HG03439 (cell line): ENCODE measurements around the gene ZNF655.
A peak's percentile ranks its signal among the peaks of the same experiment; 100 is the strongest.

ENCODE experiments used
- ATAC-seq: cut with Tn5 transposase; IDR thresholded peaks from one replicate; pipeline ENCODE4 v1.9.1; 2021; ENCODE audit warnings: mild to moderate bottlenecking, moderate library complexity; ENCODE audit not compliant: unreplicated experiment

Gene ZNF655

DNA sequence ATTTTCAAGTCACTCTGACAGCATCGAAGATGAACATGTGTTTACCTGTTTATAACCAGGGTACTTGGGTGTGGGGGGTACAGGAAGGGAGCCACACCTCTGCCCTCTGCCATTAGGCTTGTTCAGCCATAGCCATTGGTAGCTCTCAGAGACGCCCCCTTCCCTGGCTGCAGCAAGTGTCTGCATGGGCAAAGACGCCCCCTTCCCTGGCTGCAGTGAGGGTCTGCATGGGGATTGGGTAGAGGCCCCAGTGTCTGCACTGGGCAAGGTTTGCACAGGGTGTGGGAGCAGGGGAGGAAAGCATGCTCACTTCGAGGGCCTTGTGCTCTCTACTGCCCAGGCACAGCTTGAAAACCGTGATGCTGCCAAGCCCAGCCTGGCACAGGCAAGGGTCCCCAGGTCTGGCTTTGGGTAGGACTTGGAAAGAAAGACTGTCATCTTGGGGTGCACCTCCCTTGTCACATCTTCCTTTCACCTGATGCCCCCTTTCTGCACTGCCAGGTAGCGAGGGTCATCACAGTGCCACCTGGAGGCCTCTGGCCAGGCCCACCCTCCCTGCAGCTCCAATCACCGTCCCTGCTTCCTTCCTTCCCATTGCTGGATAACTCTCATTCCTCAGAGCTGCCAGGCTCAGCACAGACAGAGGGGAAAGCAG is 43.3 kb downstream of the ZNF655 start:
- no peak for ATAC-seq

DNA sequence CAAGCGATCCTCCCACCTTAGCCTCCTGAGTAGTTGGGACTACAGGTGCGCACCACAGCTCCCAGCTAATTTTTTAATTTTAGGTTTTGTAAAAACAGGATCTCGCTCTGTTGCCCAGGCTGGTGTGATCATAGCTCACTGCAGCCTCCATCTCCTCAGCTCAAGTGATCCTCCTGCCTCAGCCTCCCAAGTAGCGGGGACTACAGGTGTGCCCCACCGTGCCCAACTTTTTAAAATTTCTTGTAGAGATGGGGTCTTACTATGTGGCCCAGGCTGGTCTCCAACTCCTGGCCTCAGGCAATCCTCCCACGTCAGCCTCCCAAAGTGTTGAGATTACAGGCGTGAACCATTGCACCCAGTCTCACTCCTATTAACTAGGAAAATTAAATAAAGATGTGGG is 47.1 kb downstream of the ZNF655 start:
- no peak for ATAC-seq

DNA sequence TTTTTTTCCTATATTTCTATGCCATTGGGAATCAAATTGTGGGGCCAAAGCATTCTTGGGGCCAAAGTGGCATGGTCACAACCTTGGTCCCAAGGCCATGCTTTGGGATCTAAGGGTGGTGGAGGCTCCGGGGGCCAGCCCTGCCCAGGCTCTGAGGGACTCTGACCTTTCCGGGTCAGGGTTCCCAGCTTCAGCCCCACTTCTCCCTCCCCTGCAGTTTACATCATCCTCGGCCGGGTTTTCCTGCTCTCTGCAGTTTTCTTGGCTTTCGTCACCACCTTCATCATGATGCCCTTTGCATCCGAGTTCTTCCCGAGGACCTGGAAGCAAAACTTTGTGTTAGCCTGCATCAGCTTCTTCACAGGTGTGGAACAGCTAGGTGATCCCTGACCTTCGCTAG is 48.1 kb downstream of the ZNF655 start:
- no peak for ATAC-seq

DNA sequence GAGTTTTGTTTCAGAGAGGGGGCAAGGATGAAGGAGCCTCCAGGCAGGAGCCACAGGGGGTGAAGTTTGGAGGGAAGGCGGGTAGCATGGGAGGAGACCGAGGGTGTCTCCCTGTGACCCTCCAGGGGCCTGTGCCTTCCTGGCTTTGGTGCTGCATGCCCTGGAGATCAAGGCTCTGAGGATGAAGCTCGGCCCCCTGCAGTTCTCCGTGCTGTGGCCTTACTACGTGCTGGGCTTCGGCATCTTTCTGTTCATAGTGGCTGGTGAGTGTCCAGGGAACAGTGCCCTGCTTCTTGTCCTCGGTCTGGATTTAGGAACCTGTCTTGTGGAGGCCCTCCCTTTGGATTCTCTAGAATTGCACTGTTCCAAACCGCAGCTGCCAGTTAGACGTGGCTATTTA is 49.1 kb downstream of the ZNF655 start:
- no peak for ATAC-seq

DNA sequence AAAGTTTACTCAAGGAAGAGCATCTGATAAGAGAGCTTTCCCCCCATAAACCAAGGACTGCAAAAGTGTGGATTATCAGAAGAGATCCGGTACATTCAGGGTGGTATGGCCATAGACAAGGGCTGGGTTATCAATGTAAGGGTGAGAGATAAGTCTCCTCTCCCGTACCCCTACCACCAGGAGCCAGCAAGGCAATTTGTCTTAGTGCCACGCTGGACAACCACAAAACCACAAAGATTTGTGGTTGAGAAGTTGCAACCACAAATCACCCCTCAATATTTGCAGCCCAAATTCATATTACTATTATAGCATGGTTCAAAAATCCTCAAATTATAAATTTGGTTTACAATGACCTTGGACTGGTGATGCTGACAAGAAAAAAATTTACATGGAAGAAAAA is 56.1 kb downstream of the ZNF655 start:
- no peak for ATAC-seq

DNA sequence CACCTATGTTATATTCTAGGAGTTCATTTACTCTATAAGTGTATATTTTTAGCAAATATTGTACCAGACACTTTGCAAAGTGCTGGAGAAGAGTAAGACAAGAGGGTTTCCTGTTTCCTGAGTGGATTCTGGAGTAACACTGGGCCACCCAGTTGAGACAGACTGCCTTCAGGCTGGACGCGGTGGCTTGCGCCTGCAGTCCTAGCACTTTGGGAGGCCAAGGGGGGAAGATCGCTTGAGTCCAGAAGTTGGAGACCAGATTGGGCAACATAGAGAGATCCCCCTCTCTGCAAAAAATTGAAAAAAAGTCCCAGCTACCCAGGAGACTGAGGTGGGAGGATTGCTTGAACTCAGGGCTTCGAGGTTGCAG is 57.5 kb downstream of the ZNF655 start:
- ATAC-seq = no peak

DNA sequence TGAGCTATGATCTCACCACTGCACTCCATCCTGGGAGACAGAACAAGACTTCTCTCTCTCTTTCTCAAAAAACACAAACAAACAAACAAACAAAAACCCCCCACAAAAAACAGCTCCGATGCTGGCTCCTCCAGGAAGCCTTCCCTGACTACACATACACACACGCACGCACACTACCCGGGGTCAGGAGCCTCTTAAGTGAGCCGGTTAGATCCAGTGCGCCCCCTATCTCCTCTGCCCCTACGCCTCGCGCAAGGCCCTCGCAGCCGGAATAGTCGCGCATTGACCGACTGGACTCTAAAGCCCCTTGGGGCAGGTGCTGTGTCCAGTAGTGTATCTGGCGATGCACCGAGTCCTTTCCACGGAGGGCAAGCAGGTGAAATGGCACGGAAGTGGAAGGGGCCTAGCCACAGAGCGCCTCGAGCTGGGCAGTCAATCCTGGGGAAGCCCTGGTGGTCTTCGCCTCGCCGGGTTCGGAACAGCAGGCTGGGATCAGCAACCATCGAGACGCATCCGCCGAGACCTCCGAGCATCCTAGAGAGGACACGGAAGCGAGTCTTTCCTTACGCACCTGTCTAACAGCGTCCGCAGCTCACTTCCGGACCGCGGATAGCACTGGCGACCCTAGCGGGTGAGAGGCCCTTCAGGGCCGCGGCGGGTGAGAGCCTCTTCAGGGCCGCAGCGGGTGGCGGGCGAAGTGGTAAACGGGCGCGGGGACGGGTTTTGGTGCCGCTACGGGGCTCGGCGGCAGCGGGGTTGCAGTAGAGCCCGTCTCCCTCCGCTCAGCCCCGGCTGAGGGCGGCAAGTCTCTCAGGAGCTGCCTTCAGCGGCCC is 58.1 kb downstream of the ZNF655 start, which contains the start of gene ZSCAN25:
TSS of gene ZSCAN25 (plus strand) at position 588 of the 833 bp plus-strand sequence. CDS start 2,661 bp downstream, outside the sequence.
- peak; percentile 94 for ATAC-seq

DNA sequence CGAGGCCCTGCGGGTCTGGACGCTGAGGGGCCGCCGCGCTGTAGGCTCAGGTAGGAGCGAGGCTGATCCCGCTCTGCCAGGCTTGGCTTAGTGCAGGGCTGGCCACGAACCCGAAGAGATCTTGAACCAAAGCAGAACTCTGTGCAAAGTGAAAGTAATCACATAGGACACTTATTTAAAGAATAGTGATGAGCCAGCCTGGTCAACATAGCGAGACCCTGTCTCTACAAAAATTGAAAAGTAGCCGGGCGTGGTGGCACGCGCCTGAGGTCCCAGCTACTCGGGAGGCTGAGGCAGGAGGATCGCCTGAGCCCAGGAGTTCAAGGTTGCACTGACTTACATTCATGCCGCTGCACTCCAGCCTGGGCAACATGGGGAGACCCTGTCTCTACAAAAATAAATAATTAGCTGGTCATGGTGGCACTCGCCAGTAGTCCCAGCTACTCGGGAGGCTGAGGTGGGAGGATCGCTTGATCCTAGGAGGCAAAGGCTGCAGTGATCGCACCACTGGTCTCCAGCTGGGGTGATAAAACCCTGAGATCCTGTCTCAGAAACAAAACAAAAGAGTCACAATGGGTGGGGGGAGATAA is 58.8 kb downstream of the ZNF655 start:
- ATAC-seq = no peak

DNA sequence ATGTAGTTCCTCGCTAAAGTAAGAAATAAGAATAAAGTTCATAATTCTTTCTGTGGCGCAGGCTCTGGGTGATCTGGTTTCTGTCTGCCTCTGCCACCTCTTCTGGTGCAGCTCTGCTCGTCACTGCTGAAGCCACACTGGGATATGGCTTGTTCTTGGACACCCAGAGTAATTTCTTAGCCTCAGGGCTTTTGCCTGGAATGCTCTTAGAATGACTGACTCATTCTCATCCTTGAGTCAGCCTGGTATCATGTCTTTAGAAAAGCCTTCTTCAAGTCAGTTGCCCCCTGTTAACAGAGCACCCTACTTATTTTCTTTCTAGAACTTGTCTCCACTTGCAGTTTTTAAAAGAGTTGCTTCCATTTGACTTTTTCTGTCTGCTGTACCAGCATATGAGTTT is 60.3 kb downstream of the ZNF655 start:
- no peak for ATAC-seq

DNA sequence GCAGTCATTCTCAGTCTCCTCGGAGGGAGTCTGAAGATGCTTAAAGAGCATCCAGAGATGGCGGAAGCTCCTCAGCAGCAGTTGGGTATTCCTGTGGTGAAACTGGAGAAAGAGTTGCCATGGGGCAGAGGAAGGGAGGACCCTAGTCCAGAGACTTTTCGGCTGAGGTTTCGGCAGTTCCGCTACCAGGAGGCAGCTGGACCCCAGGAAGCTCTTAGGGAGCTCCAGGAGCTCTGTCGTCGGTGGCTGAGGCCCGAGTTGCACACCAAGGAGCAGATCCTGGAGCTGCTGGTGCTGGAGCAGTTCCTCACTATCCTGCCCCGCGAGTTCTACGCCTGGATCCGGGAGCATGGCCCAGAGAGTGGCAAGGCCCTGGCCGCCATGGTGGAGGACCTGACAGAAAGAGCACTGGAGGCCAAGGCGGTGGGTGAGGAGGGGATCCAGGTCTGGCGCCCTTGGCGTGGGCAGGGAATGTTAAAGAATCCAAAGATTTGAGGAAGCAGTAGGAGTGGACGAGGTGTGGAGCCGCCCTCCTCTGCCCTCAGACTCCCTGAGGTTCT is 61.2 kb downstream of the ZNF655 start:
- no peak for ATAC-seq

DNA sequence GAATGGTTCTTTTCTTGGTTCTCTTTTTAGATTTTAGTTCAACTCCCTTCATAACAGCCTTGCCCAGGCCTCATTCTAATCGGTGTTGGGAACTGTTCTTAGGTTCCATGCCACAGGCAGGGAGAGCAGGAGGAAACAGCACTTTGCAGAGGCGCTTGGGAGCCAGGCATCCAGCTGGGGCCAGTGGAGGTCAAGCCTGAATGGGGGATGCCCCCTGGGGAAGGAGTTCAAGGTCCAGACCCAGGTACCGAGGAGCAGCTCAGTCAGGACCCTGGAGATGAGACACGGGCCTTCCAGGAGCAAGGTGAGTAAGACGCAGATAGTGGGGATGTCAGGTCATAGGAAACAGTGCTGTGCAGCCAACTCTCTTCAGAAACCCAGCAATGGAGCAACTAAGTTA is 62.8 kb downstream of the ZNF655 start:
- ATAC-seq = no peak

DNA sequence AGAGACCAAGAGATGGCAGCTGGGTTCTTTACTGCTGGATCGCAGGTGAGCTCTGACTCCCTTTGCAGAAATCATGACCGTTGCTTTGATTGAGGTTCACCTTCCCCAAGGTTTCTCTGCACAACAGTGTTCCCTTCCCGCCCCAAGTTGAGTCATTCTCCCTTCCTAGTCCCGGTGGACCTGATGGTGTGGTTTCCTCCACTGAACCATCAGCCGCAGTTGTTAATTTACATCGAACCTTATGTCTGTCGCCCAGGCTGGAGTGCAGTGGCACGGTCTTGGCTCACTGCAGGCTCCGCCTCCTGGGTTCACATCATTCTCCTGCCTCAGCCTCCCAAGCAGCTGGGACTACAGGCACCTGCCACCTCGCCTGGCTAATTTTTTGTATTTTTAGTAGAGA is 64.2 kb downstream of the ZNF655 start:
- no peak for ATAC-seq

DNA sequence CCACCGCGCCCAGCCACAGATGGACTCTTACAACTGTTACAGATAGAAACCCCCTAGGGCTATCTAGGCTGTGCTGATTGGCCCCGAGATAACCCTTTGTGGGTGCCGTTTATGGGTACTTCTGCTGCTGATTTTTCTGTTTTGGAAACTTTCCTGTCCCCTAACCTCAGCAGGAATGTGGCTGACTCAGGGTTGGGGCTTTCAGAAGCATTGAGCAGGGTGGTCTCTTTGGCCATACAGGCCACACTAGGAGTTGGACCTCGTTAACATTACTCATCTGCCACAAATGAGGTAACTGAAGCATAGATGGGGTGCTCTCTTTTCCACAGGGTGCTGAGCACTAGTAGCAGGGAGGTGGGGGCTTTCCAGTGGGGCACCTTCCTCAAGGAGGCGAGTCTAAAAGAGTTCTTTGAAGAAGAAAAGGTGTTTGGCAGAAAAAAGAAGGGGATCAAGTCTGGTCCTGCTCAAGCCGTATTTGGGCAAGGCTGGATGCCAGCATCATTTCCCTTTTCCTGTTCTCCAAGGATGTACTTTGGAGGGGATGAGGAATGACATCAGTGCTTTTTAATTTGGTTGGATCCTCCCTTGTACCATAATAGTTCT is 64.8 kb downstream of the ZNF655 start:
- no peak for ATAC-seq

DNA sequence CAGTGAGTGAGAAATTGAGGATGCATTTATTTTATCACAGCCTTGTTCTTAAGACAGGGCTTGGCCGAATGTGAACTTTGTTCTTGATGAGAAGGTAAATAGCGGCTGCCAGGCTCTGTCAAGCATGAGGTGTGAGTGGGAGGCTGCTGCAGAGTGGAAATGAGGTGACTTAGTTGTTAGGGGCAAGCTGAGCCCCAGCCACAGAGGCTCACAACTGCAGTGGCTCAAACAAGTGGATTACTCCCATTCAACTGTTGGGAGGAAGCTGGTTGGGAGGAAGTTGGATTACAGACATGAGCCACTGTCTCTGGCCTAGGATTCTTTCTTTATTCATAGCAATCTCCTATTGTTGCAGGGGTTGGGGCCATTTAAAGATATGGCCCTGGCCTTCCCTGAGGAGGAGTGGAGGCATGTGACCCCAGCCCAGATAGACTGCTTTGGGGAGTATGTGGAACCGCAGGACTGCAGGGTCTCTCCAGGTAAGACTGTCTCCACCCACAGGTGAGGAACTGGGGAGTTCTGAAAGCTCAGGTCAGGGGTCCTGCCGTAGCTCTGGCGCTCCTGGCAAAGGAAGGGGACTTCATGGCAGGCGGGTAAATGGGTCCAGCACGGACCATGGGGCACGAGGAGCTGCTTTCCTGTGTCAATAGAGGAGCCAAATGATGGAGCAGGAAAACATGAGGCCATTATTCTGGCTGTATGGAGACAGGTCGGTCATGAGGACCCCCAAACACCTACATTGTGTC is 65.4 kb downstream of the ZNF655 start:
- no peak for ATAC-seq

DNA sequence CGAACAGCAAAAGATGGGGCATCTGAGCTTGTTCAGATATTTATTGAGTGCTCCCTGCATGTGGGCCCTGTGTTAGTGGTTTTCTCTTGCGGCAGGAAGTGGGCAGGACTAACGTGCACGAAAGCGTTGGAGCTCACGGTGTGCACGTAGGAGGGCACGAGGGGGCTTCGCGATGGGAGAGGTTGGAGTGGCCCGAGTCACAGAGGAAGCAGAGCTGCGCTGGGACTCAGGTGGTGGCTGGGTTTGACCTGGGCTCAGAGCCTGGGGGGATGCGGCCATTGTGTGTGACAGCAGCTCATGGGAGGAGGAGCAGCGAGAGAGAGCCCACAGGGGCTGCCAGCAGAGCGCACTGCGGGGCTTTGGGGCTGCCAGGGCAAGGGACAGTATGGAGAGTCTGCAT is 66.0 kb downstream of the ZNF655 start:
- ATAC-seq = no peak

DNA sequence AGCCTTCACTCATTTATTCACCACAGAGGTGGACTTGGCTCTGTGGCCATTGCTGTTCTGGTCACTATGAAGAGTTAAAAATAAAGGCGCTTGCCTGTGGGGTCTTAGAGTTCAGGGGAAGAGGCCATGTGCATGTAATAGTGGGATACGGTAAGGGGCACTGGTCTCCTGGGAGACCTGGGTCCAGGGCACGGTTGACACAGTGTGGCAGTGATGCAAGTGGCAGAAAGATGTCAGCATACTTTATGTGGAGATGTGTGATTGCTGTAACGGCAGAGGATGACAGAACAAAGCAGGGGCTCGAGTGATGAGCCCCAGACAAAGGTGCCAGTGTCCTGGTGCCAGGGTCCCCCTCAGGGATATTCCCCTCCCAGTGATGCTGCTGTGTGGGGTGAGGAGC is 66.9 kb downstream of the ZNF655 start:
- ATAC-seq = no peak

DNA sequence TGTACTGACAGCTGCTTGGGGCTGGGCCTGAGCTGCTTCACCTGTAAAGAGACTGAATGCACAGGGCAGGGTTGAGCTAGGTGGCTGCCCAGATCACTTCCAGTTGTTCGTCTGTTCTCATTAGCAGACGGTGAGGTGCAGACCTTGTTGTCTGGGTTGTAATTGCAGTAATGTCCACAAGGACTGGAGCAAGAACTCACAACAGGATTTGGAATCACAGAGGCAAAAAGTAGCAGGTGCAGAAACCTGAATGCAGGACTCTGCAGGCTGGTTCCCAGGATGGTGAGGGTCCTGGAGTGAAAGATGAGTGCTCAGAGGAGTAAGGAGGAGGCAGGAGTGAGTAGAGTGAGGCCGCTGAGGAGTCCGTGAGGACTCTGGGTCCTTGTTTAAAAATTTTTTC is 67.5 kb downstream of the ZNF655 start:
- no peak for ATAC-seq
